Umbilical cord (tissue), 2 donors: ENCODE measurements around the gene DAP. TPM values are rescaled to one million over a fixed set of nuclear protein-coding genes. Genes with fewer than 3 reads are reported as not detected.
A peak's percentile ranks its signal among the peaks of the same experiment; 100 is the strongest.
"Not testable (repeated sequence)": the region's sequence is repeated elsewhere in the genome, so short reads cannot be mapped to it uniquely, and the experiment has no call there.

ENCODE experiments used
- DNase-seq: peaks from one replicate; pipeline ENCODE4 v3.0.0-alpha.2; 2015; ENCODE audit warnings: low spot score
- total RNA-seq: library from RNA; depleted of rRNA; stranded (reverse); fragments of >200 nt; gene quantifications from one replicate; pipeline ENCODE4 v1.2.3, GENCODE V29; 2014; ENCODE audit warnings: low replicate concordance; ENCODE audit not compliant: insufficient read depth

Gene DAP
- total RNA-seq, 1 donor from 2014 or later: 23.6 TPM

- no peak for DNase-seq
Observed at GRCh38 chr5:10672146-10673016, 88.7 kb downstream of the DAP start.

DNA sequence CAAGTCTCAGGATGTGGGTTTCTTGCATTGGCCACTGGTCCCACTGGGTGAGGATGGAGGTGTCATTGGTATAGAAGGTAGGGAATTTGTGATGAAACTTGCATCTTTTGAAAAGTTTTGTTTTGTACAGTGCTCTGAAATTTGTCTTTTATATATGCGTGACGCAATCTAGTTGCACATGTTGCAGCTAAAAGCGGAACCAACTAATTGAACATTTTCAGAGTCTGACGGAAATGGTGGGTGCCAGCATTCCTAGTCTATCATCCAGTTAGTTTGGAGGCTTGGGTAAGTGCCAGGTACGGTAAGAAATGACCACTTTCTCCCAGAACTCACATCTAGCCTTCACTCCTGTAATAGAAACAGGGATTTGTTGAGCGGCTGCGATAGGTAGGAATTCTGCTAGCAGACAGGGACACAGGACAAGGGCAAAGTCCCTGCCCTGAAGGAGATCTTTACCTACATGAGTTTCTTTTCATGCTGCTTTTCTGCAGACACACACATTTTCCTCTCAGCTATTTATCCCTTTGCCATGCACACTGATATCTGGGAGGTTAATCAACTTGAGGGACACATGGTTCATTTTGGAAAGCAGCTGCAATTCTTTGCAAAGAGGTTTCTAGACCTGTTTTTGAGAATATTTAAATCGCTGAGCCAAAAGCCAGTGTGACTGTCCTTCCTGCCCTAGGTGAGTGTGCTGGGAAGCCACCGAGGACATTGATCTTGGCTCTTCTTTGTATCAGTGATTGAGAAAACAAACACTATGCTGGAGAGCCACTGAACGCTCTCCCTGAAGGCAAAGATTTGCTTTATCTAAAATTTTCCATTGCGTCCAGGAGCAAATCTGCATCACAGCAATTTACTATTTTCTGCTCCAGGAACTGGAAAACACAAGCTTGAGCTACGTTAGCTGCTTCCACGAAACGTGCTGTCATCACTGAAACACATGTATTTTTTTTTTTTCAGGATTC, 89.7 kb downstream of the DAP start:
- DNase-seq: no peak

- DNase-seq: no peak
Observed at GRCh38 chr5:10669983-10670382, 91.1 kb downstream of the DAP start.

DNA sequence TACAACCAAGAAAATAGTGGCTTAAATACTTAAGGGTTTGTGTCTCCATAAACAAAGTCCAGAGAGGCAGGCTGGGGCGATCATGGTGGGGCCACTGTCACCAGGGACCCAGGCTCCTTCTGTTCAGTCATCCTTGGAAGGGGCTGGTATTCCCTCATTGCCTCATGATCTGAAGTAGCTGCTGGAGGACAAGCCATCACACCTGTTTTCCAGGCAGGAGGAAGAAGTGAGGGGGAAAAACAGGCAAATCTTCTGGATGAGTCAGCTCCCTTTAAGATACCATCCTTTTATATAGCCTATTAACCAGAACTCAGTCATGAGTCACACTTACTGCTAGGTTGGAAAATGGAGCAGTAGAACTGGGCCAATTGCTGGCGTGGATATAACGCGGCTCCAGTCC, 92.3 kb downstream of the DAP start:
- no peak for DNase-seq

- no peak for DNase-seq
Observed at GRCh38 chr5:10667431-10668057, 93.5 kb downstream of the DAP start.

GRCh38 chr5:10666531-10667299, 94.3 kb downstream of the DAP start:
- DNase-seq: no peak

- no peak for DNase-seq
Observed at GRCh38 chr5:10665799-10666198, 95.2 kb downstream of the DAP start.

DNA sequence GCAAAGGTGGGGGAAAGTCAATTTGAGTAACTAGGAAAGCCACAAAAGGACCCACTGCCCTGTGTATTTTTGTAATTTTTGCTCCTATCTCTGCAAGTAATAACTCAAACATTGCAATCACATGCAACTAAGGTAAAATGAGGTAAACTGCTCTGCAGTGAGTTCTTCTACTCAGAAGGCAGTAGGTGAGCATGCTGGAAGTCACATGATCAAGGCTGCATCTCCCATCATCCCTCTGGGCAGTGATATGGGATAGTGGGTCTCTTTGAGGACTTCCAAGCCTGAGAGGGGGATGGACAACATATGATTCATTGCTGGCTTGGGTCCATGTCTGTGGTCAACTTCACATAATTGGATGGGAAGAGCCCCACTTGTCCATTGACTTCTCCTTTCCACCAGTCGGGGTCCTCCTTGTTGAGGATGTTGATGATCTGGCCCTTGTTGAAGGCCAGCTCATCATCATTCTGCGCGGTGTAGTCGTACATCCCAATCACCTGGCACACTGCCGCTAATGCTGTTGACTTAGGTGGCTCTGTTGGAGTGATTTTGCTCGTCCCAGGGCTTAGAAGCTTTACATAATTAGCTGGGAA, 96.8 kb downstream of the DAP start:
- DNase-seq: not testable (repeated sequence)

DNA sequence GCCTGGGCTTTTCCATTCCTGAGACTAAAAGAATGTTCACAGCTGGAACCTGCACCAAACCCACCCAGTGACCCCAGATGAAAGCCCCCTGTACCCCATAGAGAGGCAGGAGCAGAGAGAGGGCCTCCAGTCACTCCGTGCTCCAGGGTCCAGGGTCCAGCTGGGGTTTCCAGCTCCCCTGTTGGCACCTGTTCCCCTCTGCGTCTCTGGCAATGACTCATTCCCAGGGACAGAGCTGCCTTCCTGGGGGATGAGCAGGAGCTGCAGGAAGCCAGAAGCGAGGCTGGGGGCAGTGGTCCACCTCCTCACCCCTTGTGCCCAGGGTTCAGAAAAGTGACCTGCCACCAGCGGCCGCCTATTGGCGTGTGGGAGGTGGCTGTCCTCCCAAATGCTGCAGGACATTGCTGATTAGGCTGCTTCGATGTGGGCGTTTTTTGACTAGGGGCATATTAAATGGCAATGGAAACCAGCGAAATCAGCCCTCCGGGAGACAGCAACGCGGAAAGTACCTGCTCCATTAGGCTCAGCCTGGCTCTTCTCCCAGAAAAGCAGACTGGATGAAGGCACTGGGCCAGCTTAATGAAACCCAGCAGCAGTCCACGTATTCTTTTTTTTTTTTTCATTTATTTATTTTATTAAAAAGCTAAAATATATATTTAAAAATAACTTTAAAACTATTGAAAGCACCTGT, 97.4 kb downstream of the DAP start:
- peak; percentile 19 for DNase-seq

DNA sequence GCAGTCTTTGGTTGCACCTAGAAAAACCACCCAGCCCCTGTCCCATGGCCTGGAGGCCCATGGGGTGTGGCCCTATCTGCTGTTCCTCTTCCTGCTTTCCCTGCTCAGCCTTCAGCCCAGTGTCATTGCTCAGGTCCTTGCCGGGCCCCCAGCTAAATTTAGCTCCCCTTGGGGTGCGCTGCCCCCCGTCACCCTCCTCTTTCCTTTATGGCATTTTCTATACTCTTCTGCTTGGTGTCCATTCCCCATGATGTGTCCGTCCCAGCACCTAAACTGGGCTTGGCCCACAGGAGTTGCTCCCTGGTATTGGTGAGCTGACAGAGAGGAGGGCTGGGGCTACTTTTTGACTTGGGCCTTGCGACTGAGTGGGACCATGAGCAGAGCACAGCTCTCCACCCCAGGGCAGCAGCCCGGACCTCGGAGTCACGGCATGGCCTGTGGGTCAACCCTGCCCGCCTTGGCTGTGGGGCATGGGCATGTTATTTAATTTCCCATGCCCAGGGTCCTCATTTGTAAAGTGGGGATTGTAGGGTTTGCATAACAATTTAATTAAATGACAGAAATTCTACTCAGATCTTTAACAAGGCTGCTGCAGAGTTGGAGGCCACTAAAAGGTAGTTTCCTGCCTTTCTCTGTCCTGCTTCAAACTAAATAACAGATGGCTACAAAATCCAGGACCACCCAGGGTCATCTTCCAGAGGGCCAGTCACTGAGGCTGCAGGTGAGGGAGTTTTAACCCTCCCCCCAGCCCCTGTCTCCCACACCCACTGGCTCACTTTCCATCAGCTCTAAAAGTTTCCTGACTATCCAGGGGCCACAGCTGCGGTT, 98.2 kb downstream of the DAP start:
- no peak for DNase-seq

DNA sequence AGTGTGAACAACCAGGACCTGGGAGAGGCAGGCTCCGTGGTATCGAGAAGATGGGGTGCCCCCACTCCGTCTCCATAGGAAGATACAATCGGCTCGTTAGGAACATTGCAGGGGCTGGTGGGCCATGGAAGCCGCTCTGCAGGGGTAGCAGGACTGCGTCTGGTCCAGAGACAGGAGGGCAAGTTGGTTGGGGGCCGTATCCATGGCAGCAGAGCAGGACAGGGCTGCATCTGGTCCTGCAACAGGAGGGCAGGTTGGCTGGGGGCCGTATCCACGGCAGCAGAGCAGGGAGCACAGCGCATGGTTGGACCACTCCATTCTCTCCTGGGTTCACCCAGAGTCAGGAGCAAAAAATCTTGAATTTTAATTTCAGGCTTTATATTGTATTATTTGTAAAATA, 99.0 kb downstream of the DAP start:
- DNase-seq: no peak

- no peak for DNase-seq
Observed at GRCh38 chr5:10661401-10661800, 99.6 kb downstream of the DAP start.

DNA sequence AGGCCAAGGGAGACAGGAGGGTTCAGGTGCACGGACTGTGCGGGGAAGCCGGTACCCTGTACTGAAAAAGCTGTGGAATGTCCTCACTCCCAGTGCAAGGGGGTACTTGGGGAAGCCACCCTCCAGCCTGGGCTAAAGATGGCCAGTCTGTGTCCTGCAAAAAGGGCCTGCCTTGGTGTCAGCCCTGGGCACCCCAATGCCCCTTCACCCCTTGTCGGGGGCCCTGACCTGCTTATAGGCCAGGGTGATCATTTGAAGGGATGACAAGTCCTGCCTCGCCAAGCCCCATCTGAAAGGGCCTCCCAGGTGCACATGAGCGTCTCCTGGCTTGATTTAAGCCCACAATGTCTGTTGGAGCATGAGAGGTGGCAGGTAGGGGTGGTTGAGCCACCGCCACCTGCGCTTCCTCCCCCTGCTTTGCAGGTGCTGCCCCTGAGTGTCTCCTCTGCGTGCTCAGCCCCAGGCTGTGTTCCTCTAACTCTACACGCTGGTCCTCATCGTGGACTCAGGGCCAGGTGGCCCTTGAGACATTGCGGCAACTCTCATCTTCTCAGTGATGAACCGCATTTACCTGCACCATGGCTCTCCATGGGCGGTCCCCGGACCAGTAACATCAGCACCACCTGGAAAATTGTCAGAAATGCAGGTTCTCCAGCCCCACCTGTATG, 100.2 kb downstream of the DAP start:
- no peak for DNase-seq

GRCh38 chr5:10660135-10660534, 100.9 kb downstream of the DAP start:
- DNase-seq: no peak

- no peak for DNase-seq
Observed at GRCh38 chr5:10658265-10658664, 102.8 kb downstream of the DAP start.

GRCh38 chr5:10655972-10656830, 104.8 kb downstream of the DAP start:
- no peak for DNase-seq

- DNase-seq: no peak
Observed at GRCh38 chr5:10655161-10655971, 105.7 kb downstream of the DAP start.
